ENCODE results near the gene ABHD3.

GRCh38 chr18:21706386-21706865 is 1.9 kb upstream of the ABHD3 start:
- TF ChIP-seq CTCF (IDR thresholded peaks at IDR 0.05) (no peak), EP300 (IDR thresholded peaks at IDR 0.05) (no peak)
